ENCODE measurements around the gene COMP.

COMP gene

DNA sequence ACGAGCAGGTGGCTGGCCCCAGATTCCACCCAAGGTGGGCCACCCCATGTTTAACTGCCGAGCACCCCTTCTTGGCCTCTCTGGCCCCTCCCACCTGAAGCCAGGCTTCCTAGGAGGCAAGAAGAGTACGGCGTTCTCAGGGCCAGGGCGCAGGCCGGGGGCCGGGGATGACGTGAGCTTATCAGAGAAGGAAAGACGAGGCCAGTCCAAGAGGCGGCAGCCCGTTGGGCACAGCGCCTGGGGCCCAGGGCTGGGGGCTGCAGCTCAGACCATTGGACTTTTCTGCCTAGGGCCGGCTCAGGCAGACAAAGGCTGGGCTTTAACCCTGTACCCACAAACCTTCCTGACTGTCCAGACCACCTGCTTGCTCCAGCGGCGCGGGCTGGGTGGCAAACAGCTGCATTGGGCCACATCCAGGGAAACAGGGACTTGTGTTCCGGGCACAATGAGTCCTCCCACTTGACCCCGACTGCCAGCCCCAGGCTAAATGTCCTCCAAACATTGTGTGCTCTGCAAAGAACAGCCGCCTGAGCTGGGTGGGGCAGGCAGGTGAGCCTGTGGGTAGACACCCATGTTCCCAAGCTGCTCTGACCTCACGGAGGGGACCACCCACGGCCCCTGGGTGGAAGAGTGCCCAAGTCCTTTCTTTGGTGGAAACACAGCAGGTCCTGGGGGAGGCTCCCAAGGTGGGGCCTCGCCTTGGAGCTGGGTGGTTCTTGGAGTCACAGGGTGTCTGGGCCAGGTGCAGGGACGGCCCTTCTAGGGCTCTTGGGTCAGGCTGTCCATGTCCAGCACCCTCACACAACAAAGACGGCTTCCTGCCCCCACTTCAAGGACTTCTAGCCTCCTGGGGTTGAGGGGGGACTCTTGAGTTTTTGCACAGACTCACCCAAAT lies 21.9 kb downstream of the COMP start:
- no peak overlapping the region for H3K4me3 ChIP-seq (ENCODE audit: insufficient read depth, low read length, poor library complexity, severe bottlenecking)
- H3K27me3 ChIP-seq (ENCODE audit: low read length) = no peaks in the 10 kb centered on the region
- no peaks in the 10 kb centered on the region for H3K36me3 ChIP-seq (ENCODE audit: low read length)
- H4K20me1 ChIP-seq (ENCODE audit: low read depth, low read length) = no peaks in the 10 kb centered on the region
- H3K4me2 ChIP-seq (ENCODE audit: low read depth, low read length, poor library complexity, severe bottlenecking) = no peak overlapping the region
- H2AFZ ChIP-seq (ENCODE audit: low read depth, low read length, severe bottlenecking) = no peak overlapping the region
- no peaks in the 10 kb centered on the region for H3K9me3 ChIP-seq (ENCODE audit: insufficient read depth, low read length)
- no peak for TF ChIP-seq EZH2phosphoT487 (conservative IDR thresholded peaks at IDR 0.05; ENCODE audit: low read length)
- no peak for TF ChIP-seq CTCF (IDR thresholded peaks at IDR 0.05; ENCODE audit: insufficient read depth, low read length, poor library complexity, severe bottlenecking)
- H3K9me2 ChIP-seq (replicated peaks; ENCODE audit: insufficient read depth, low read length) = no peaks in the 10 kb centered on the region
- H3K9ac ChIP-seq (ENCODE audit: low read length) = no peak overlapping the region
- H3K27ac ChIP-seq (ENCODE audit: low read depth, low read length) = no peak overlapping the region
- no peaks in the 10 kb centered on the region for H3K79me2 ChIP-seq (ENCODE audit: insufficient read depth, low read length)
- no peaks in the 10 kb centered on the region for H3F3A ChIP-seq (ENCODE audit: insufficient read depth)

- Histone ChIP-seq H3K9ac (ENCODE audit: low read length) (no peak overlapping the region), H4K20me1 (ENCODE audit: low read depth, low read length) (no peaks in the 10 kb centered on the region), H3K36me3 (ENCODE audit: low read length) (no peaks in the 10 kb centered on the region), H3F3A (ENCODE audit: insufficient read depth) (no peaks in the 10 kb centered on the region), H3K4me3 (ENCODE audit: insufficient read depth, low read length, poor library complexity, severe bottlenecking) (no peak overlapping the region), H3K9me3 (ENCODE audit: insufficient read depth, low read length) (no peaks in the 10 kb centered on the region), H3K27me3 (ENCODE audit: low read length) (no peaks in the 10 kb centered on the region), H3K79me2 (ENCODE audit: insufficient read depth, low read length) (no peaks in the 10 kb centered on the region), H3K27ac (ENCODE audit: low read depth, low read length) (no peak overlapping the region), H2AFZ (ENCODE audit: low read depth, low read length, severe bottlenecking) (no peak overlapping the region), H3K9me2 (replicated peaks; ENCODE audit: insufficient read depth, low read length) (no peaks in the 10 kb centered on the region), H3K4me2 (ENCODE audit: low read depth, low read length, poor library complexity, severe bottlenecking) (no peak overlapping the region)
- TF ChIP-seq EZH2phosphoT487 (conservative IDR thresholded peaks at IDR 0.05; ENCODE audit: low read length) = no peak
- no peak for TF ChIP-seq CTCF (IDR thresholded peaks at IDR 0.05; ENCODE audit: insufficient read depth, low read length, poor library complexity, severe bottlenecking)
Measured at GRCh38 chr19:18768046-18768771, 22.9 kb downstream of the COMP start.

DNA sequence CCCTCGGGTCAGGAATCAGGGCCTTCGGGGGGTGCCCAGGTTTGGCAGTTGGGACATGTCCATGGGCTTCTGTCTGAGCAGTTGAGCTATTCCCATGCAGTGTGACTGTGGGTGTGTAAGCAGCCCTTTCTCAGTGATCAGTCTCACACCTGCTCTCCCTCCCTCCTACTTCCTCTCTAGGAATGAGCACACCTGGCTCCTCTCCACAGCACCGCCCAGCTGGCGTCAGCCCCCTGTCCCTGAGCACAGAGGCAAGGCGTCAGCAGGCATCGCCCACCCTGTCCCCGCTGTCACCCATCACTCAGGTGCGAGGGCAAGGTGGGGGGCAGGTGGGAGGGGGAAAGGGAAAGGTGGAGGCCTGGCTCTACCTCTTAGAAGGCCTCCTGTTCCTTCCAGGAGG lies 25.9 kb downstream of the COMP start:
- H3K4me2 ChIP-seq (ENCODE audit: low read depth, low read length, poor library complexity, severe bottlenecking) = no peak overlapping the region
- H3K79me2 ChIP-seq (ENCODE audit: insufficient read depth, low read length) = no peaks in the 10 kb centered on the region
- H3K36me3 ChIP-seq (ENCODE audit: low read length) = no peaks in the 10 kb centered on the region
- no peak overlapping the region for H3K9ac ChIP-seq (ENCODE audit: low read length)
- H3K4me3 ChIP-seq (ENCODE audit: insufficient read depth, low read length, poor library complexity, severe bottlenecking) = no peak overlapping the region
- TF ChIP-seq EZH2phosphoT487 (conservative IDR thresholded peaks at IDR 0.05; ENCODE audit: low read length) (no peak), CTCF (IDR thresholded peaks at IDR 0.05; ENCODE audit: insufficient read depth, low read length, poor library complexity, severe bottlenecking) (no peak)
- no peaks in the 10 kb centered on the region for H3K9me2 ChIP-seq (replicated peaks; ENCODE audit: insufficient read depth, low read length)
- no peak overlapping the region for H2AFZ ChIP-seq (ENCODE audit: low read depth, low read length, severe bottlenecking)
- no peaks in the 10 kb centered on the region for H3F3A ChIP-seq (ENCODE audit: insufficient read depth)
- no peak overlapping the region for H3K27ac ChIP-seq (ENCODE audit: low read depth, low read length)
- H3K9me3 ChIP-seq (ENCODE audit: insufficient read depth, low read length) = no peaks in the 10 kb centered on the region
- no peaks in the 10 kb centered on the region for H4K20me1 ChIP-seq (ENCODE audit: low read depth, low read length)
- no peaks in the 10 kb centered on the region for H3K27me3 ChIP-seq (ENCODE audit: low read length)
